CD4-positive, alpha-beta T cell treated with Interleukin-21 for 1 hour (primary cell): ENCODE results near the gene HOXA13.

Experiments
- DNase-seq: peaks from one replicate; pipeline ENCODE4 v3.0.0-alpha.2; 2020

HOXA13 gene

DNA sequence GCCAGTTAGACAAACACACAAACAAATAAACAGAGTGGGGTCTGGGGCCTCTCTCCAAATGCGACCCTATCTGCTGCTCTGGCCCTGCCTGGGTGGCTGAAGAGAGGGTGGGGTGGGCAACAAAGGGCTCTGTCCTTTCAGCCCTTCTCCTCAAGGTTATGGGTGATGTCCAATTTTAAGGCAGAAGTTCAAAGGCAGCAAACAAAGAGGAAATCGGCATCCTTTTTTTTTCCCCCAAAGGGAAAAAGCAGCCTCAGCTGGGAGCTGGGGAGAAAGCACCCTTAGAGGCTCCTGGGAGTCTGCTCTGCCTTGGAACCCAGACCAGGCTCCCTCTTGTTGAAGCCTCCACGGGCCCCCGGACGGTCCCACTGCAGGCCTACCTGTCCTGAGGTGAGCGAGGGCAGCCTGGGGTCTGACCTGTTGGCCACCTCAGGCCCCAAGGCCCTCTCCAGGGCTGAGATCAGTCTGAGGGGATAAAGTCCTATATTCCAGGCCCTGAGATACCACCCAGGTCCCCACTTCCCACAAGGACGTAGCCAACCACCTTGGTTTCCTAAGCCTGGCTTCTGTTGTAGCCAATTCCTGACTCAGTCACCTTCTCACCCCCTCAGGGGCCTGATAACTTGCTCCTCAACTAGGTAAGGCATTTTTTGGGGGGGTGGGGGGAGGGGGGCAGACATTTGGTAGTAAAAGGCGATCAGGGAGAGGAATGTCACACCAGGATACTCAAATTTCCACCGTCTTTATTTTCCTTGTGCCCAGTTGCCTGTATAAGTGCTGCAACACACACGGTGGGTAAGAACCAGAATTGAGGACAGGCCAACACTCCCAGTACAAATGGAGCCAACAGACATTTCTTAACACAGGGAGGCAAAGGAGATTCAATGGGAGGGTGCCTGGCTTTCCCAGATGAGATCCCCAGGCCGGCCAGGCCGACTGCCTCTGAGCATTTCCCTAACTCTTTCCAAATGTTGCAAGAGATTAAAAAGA is 19.2 kb downstream of the HOXA13 start:
- DNase-seq: no peak

DNA sequence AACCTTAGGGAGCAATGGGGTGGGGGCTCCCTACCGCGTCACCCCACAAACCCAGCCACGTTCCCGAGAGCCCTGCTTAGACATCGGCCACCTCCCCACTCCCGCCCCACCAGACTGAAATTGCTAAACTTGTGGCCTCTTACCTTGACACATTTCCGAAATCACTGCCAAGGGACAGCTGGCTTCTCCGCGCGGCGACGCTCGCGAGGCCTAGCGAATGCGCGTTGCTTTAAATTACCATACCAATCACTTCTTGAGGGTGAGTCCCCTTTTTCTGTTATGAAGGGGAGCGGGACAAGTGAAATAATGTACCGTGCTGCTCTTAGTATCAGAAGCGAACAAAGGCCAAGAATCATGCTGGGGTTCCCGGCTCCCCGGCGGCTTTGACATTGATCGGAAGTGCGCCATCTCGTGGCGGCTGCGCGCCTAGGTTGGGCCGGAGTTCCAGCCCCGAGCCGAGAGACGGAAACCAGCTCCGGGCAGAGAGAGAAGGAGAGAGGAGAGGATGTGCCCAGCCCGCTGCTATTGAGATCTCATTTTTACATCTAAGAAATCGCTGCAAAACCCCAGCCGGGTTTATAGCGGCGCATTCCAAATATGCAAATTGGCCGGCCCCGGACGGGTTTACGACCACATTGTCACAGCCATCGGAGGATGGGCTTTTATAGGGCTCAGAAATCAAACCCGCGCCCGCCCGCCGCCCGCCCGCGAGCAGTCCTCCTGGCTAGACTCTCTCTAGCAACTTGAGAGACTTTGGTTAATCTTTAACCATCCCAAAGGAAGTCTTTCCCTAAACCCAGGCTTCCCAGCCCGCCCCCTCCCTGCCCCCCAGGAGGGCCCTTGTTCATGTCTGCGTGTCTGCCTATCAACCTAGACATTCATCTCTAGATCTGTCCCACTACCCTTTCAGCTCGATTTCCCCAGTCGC is 20.1 kb downstream of the HOXA13 start:
- peak; percentile 61 for DNase-seq

GRCh38 chr7:27179030-27179429 is 20.9 kb downstream of the HOXA13 start:
- no peak for DNase-seq

GRCh38 chr7:27178366-27178765 is 21.5 kb downstream of the HOXA13 start:
- no peak for DNase-seq

- no peak for DNase-seq
These were observed 22.0 kb downstream of the HOXA13 start for GRCh38 chr7:27177795-27178320.

DNA sequence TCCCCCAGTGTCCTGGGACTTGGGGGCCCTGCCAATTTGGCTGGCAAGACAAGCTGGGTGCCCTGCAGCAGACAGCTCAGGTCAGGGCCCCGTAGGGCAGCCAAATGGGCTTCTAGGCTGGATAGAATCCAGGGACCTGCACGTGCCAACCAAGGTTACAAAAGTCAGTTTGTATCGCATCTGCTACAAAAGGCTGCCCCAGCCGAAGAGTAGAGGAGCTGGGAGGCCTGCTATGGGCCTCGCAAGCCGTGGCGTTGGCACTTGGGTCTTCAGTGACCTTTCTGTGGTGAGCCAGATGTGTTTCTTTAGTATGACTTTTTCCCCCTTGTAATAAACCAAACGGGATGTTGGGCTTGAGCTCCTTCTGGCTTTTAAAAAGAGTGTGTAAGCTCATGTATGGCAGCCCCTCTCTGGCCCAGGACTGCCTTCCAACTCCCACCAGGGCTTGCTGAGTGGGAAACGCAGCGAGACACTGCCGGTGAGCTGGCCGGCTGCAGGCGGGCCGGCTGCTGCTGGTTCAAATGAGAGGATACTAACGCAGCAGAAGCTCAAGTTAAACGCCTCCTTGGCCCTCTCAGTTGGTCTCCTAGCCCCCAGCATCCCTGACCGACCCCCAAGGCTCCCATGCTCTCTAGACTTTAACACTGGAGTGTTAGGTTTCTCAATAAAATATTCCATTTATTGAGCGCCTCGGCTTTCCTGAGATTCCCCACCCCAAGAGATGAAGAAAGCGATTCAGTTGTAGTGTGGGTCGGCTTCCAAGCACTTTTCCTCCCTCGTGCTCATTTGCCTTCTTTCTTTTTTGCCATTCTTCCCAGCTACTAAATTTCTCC is 22.7 kb downstream of the HOXA13 start:
- no peak for DNase-seq

DNA sequence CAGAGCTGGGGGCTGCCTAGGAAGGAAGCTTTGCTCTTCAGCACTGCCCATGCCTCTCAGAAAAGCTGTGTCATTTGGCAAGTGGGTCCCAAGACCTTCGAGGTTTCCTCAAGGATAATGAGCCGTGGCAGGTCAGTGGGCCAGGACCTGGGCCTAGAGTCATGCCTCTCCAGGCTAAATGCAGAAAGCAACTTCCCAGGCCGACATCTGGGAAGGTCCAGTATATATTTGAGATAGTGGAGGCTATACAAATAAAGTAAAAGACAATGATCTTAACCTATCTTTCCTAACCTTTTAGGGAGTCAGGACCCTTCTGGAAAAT is 23.4 kb downstream of the HOXA13 start:
- DNase-seq: no peak

DNA sequence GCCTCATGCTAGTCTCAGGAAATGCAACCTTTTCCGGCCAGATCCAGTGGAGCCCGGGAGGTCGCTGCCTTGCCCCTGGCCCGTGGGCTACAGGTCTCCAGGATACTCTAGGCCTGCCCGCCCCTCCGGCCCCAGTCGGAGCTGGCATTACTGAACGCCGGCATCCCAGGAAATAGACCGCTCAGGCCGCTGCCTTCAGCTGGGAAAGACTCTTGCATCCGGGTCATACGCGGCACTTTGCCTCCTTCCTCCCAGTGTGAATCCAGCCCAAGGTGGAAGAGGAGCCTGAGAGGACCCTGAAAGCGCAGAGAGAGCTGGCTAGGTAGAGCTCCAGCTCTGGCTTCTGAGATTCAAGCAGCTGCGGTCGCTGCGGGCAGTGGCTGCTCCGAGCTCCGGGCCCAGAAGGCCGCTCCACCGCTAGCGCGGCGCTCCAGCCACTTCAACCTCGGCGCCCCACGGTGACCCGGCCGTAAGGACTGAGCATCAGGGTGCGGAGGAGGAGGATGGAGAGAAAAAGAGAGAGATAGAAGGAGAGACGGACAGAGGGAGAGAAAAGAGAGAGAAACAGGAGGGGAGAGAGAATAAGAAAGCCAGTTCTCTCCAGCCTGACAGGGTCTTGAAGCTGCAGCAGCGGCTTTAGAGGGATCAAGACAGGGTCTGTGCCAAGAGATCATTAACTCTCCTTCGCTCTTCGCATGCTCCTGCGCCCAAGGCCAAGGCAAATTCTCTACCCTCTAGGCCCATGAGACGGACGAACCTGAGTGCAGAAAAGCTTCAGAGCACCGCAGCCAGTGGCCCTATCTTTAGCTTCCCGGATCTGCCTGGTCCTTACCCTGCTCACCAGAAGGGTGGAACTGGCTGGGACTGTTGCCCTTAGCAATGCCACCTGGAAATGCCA is 24.0 kb downstream of the HOXA13 start:
- no peak for DNase-seq

GRCh38 chr7:27174874-27175625 is 24.8 kb downstream of the HOXA13 start:
- no peak for DNase-seq

DNA sequence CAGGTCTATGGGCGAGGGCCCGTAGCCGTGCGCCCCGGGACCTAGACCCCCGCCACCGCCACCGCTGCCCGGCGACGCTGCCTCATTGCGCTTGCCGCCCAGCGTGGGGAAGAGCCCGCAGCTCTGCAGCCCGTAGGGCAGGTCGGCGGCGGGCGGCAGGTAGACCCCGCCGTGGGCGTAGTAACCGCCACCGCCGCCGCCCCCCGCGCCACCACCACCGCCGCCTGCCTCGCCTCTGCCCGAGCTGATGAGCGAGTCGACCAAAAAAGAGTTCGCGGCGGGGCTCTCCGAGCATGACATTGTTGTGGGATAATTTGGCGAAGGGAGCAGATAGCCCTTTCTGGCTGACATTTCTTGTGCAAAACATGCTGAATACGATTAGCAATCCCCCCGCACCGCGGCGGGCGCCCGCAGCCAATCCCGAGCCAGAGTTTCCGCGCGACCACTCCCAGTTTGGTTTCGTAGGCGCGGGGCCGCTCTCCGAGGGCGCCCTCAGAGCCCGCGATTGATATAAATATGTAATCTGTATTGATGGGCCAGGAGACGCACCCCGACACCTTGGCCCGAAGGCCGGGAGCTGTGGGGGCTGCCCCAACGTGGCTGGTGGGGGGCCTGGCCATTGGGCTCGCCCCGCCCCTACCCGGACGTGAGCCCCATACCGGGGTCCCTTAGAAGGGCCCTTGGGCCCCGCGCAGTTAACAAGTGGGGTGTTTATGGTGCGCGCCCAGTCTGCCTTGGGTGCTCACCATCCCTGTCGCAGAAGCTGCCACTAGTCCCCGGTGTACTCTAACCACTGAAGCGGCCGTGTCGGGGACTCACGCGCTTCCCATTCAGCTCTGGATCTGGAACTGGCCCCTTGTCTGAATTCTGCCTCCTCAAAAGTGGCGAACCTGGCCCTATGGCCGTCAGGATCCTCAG is 25.7 kb downstream of the HOXA13 start, which contains the start of gene HOXA10:
Gene HOXA10, minus strand, starts transcription at position 365 of the 918 bp plus-strand sequence. Its CDS starts 14 bp downstream, at position 351.
- no peak for DNase-seq

- DNase-seq: no peak
These were observed 26.4 kb downstream of the HOXA13 start for GRCh38 chr7:27173511-27173955.

DNA sequence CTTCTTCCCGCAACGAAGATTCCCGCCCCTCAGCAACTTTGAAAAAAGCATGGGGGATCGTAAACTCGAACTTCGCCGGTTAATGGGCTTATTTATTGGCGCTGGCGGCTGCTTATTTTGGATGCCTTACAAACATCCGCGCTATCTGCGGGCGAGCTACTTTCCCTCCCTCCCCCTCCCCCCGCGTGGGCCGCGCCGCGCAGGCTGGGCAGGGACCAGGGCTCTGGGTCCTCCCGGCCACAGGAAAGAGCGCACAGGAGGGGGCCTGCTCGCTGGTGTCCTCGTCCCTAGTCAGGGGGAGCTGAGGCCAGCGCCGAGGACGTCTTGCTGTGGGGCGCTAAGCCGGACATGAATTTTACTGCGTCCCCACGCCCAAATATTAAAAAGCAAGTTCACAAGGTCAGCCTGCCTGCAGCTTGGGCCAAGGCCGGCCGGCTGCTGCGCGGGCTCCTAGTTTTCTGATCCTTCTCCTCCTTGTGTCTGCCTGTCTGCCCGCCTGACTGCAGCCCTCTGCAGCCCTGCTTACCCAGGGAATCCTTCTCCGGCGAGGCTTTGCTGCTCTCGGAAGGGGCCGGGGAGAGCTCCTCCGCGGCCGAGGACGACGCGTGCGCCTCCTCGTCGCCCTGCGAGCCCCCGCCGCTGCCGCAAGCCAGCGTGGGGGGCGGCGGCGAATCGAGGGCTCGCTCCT is 26.9 kb downstream of the HOXA13 start:
- DNase-seq: no peak

- DNase-seq: no peak
These were observed 27.5 kb downstream of the HOXA13 start for GRCh38 chr7:27172315-27172774.

GRCh38 chr7:27171637-27172314 is 28.1 kb downstream of the HOXA13 start:
- no peak for DNase-seq

- DNase-seq: no peak
These were observed 28.6 kb downstream of the HOXA13 start for GRCh38 chr7:27171325-27171636.

GRCh38 chr7:27170426-27171324 is 29.2 kb downstream of the HOXA13 start:
- DNase-seq: no peak
